Cerebellar cortex (tissue), 1 donor: Measurements from ENCODE around the gene ABT1.
"Not testable (repeated sequence)": the region's sequence is repeated elsewhere in the genome, so short reads cannot be mapped to it uniquely, and the experiment has no call there.

Experiments used
- DNase-seq: peaks from one replicate; pipeline ENCODE4 v3.0.0-alpha.2; 2015; ENCODE audit warnings: low spot score

The ABT1 gene

GRCh38 chr6:26596579-26597388 is at the start of gene ABT1:
ABT1 (plus strand) TSS chr6:26596953; CDS start chr6:26596983, 30 bp downstream.
- DNase-seq: peak; percentile 99

DNA sequence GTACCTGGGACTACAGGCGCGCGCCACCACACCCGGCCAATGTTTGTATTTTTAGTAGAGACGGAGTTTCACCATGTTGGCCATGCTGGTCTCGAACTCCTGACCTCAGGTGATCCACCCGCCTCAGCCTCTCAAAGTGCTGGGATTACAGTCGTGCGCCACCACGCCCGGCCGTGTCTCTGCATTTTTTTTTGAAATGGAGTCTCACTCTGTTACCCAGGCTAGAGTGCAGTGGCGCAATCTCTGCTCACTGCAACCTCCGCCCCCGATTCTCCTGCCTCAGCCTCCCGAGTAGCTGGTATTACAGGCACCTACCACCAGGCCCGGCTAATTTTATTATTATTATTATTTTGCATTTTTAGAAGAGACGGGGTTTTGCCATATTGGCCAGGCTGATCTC is 49.4 kb upstream of the ABT1 start:
- DNase-seq: not testable (repeated sequence)

DNA sequence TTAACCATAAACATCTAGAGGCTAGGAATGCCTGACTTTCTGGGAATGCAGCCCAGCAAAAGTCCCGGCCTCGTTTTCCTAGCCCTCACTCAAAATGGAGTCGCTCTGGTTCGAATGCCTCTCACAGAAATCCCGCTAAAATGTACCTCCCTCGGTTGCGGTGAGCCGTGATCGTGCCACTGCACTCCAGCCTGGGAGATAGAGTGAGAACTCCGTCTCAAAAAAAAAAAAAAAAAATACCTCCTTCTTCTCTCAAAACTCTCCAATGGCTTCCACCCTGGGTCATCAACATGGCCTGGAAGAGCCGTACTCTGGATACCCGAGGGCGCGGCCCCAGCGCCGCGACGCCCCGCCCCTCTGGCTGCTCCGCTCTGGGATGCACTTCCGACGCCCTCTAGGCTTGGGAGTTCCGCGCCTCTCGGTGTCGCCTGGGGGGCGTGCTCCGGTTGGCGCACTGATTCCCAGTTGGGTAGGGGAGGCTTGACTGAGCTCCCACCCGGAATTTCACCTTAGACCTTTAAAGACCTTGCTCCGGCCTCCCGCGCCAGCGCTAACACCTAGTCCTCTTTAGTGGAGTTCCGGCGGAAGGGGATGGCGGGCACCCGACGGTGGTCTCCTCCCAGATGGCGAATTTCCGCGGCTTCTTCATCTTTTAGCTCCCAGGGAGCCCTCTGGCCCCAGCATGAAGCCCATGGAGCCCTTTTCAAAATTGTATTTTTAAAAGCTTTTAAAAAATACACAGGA is 46.3 kb upstream of the ABT1 start:
- no peak for DNase-seq

DNA sequence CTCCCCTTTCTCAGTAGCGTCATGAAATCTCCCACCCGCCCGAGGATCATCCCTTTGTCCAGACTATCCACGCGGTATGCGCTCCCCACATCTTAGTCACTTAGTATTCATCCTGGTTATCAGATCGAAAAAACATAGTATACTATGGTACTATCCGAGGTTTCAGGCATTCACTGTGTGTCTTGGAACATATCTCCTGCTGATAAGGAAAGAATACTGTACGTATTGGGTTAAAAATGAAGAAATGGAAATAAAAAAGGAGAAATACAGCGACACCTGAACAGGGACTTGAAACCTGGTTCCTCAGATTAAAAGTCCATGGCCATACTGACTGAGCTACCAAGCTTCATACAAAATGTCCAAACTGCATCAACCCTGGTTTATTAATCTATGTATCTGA is 44.5 kb upstream of the ABT1 start:
- DNase-seq: no peak

DNA sequence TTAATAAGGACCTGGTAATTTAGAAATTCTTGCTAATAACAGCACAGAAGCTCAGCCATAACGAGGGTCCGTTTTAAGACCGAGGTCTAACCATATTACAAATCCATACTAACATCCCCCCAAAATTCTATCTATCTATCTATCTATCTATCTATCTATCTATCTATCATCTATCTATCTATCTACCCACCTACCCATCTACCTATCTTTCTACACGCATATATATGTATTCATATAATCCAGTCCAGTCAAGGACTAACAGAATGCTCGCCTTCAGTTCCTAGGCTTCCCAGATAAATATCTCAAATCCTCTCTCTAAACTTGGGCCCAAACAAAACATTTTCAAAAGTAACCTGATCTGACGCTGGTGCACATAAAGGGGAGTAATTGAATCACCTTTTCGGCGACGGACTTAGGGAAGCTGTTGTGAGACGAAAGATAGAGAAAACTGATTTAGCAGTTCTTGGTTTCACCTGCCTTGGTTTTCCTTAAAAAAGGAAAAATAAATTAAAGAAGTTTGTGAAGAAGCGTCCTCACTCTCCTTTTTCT is 44.0 kb upstream of the ABT1 start:
- no peak for DNase-seq

DNA sequence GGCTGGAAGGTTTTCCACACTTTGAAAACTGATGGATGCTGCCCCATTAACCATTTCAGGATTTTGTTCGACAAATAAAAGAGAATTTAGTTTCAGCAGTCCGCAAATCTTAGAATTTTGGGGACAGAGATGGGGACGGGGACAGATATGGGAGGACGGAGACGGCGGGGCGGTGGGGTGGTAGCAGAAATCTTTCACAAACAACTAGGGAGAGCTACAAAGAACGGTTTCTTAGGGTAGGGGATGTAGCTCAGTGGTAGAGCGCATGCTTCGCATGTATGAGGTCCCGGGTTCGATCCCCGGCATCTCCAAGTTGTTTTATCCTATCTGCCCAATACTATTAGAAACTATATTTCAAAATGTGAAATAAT is 43.5 kb upstream of the ABT1 start:
- DNase-seq: peak; percentile 91

DNA sequence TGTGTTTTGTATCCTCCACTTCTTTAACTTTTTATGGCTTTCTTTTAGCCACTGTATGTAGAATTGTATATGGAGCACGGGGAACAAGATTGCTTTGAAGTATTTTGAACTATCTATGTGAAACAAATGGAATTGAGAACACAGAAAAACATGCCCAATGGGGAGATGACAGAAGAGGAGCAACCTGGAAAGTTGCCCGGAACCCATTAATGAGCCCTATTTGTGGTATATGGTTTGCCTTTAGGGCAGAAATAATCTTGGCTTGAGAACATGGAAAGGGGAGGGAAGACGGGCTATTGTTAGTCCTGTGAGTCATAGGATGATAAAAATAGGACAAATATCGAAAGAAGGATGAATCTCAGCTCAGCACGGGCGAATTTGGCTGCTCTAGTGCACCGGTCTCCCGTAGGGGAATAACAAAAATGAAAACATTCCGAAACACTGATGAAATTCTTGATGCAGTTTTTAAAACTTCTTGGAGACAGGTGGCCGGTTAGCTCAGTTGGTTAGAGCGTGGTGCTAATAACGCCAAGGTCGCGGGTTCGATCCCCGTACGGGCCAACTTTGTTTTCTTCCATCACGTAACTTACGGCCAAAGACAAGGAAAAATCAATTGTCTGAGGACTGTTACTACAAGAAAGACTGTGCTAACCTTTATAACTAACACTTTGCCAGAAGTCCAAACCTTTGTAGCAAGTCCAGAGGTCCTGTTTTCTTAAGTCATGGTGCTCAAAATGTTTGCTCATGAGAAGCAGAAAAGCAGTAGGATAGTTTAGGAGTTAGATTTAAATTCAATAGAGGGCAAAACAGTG is 42.9 kb upstream of the ABT1 start:
- peak; percentile 90 for DNase-seq

DNA sequence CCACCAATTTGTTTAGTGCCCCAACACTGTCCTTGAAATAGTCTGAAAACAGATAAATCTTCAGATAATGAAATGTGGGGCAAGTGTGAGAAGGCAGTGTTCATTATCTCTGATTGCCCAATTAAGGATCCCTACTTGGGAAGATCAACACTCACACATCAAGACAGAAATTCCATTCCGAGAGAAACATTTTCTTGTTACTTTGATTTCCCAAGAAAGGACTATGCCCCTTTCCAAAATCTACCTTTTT is 42.4 kb upstream of the ABT1 start:
- DNase-seq: no peak

DNA sequence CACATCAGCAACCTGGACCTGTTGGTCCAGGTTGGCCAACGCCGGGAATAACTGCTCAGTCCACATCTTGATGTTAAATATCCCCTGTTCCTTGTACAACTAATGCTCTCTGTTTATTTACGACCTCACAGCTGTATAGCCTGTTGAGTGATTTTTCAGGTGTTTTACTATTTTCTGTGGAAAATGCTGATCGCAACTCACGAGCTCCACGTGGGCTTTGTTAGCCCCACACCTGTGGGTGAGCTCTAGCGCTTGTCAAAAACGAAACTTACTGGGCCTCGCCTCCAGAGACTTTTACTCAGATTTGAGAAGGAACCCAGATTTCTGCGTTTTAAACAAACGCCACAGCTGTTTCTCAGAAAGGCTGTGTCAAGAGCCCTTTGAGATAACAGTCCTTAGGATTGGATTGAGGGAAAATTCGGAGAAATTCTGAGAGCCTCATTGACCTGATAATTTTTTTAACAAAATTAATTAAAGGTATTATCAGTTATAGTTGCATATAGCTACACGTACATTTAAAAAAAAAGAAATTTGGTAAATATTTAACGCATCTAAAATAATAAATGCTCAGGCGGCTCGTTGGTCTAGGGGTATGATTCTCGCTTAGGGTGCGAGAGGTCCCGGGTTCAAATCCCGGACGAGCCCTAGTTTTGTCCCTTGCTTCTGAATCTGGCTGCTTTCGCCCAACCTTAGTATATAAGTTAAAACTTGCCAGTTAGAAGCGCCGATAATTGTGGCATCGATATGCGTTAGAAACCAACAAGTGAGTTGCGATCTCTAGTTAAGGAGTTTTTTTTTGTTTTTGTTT is 41.9 kb upstream of the ABT1 start:
- peak; percentile 72 for DNase-seq

DNA sequence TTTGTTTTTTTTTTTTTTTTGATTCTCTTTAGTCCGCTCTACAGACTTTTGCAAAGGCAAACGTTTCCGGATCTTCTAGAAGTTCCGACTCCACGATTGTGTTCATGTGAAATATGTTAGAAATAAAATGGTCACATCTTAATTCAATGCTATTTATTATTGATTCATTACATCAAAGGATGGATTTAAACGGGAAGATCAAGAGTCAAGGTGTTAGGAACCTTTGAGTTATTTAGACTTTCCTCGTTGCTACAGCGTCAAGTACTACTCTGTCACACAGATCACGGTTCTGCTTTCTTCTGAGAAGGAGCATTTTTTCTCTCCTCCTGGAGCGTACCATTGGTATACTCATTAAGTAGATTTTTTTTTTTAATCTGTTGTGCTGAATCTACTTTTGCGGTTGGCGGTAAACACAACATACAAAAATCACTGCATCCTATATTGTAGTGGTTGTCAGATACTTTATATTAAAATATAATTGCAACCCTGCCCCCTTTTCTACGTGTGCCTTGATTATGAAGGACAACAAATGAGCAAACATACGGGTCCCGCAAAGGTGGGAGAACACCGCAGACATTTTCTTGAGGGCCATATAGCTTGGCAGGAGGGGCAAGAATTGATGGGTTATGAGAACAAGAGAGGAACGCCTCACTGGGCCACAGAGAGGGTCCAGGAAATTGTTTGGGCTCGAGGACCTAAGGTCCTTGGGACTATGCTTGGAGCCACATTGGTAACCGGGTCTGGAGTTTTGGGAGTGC is 41.1 kb upstream of the ABT1 start:
- DNase-seq: peak; percentile 64

DNA sequence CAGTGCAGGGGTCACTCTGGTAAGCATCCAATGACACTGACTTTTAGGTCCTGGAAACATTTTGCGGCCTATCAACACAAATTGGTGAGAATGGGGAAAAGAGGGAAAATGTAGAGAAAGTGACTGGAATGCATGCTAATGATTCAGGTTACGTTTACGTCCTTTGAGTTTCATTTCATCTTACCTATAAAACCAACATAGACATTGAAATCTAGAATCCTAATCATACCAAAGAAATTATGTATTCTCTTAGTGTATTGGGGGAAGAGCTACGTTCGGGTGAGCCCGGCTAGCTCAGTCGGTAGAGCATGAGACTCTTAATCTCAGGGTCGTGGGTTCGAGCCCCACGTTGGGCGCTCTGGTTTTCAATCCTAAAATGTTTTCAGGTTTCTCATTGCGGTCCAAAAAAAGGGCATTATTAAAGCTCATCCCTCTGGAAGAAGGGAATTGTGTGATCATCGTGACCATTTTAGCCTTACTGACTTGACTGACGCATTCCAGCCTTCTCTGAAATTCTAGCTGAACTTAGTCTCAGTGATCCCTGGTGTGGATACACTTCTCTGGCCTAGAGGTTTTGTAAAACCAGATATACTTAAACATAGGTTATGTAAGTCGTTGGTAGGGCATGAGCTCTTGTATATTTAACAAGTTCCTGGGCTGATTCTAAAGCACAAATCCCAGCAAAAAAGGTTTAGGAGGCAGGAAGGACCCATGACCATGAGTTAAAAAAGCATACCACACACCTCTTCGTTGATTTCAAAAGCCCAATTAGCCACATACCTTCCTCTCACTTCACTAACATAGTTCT is 40.3 kb upstream of the ABT1 start:
- DNase-seq: peak; percentile 90

DNA sequence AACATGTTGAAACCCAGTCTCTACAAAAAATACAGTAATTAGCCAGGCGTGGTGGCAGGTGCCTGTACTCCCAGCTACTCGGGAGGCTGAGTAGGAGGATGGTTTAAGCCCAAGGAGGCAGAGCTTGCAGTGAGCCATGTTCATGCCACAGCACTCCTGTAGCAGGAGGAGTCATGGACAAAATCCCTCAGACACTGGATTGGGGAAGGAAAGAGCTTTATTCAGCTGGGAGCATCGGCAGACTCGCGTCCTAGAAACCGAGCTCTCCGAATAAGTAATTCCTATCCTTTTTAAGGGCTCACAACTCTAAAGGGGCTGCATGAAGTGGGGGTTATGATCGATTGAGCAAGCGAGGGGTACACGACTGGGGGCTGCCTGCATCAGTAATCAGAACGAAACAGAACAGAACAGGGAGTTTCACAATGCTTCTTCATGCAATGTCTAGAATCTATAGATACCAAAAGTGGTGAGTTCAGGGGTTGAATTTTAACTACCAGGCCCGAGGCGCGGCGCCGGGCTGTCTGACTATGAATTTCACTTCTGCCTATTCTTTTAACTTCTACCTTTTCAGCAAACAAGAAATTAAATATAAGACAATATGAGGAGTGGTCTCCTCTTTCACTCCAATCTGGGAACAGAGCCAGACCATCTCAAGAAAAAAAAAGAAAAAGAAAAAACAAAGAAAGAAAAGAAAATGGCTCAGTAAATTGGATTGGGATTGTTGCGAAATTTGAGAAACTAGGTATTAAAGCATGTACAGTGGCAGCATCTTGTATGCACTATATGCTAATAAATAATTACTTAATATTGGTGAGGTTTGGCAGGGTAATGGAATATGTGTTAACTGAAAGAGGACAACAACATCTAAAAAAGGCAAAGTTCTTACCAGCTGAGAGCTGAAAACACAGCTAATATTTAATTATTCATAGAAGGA is 35.0 kb upstream of the ABT1 start:
- no peak for DNase-seq

- no peak for DNase-seq
These were observed 33.3 kb upstream of the ABT1 start for GRCh38 chr6:26563488-26563887.

DNA sequence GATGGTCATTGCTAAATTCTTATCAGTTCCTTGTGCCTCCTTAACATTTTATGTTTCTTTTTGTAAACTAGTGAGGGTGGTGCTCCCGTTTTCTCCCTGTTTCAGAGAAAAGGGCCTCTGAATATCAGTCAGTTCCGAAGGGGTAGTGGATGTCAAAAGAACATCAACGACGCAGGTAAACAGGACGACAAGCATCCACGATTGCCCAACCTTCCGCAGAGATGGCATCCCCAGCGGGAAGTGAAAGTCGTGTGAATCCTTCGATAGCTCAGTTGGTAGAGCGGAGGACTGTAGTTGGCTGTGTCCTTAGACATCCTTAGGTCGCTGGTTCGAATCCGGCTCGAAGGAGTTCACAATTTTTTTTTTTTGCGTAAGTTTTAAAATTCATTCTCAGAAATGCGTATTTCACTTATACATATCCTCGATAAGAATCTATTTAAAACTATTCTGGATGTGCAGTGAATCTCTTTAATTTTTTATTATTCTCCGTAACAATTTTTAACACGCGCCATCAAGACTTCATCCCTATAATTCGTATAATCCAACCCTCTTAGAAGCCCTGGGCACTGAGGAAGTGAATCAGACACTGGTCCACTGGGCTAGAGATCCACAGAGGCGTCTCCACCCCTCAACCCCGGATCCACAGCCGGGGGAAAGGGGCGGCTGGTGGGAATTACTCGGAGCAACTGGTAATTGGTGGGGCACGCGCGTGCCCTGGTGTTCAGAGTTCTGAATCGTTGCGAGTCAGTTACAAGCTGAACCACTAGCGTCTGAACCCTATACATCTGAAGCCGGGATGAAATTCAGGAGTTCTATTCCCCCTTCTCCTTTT is 27.9 kb upstream of the ABT1 start:
- peak; percentile 98 for DNase-seq

GRCh38 chr6:26569433-26569764 is 27.4 kb upstream of the ABT1 start:
- DNase-seq: no peak

DNA sequence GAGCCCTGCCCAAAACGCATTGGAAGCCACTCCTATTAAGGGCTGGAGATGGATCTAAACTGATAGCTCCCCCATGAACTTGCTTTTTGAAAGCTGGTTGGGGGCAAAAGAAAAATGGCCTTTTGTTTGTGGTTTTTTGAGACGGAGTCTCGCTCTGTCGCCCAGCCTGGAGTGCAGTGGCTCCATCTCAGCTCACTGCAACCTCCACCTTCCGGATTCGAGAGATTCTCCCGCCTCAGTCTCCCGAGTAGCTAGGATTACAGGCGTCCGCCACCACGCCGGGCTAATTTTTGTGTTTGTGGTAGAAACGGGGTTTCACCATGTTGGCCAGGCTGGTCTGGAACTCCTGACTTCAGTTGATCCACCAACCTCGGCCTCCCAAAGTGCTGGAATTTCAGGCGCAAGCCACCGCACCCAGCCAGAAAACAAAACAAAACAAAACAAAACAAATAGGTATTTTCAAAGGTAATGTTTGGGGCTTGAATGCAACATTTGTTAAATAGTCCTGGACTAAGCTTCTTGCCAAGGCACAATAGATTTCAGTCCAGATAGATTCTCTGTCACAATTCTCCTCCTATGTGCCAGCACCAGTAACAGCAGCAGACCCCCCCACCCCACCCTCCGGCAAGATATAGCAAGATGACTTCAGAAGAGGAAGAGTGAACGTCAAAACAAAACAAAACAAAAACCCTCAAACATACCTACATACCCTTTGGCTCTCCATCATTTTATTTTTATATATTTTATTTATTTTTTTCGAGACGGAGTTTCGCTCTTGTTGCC is 26.5 kb upstream of the ABT1 start:
- no peak for DNase-seq

DNA sequence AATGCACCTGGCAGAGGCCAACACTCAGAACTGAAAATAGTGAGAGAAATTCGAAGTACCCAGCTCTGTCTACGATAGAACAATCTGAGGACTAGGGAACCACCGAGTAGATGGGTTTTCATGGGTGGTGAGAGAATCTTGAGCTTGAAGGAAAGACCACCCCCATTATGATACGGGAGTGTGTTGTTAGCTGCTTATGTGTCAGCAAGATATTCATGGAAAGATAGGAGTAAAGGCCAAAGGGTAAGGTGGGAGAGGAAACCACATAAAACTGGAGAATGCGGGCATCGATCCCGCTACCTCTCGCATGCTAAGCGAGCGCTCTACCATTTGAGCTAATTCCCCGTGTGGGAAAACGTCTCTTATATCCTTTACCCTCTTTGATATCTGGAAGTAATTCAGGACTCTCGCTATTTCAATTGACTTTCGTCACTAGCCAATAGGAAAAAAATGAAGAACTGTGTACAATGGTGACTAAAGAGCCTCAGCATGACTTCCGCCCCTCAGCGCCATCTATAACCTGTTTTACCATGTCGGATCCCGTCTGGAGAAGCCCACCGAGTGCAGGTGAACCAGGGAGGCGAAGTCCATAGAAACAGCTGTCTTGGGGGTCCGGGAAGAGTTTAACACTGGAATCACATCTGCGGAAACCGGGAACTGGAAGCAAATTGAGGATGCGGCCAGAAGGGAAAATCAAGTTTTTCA is 25.0 kb upstream of the ABT1 start:
- DNase-seq: peak; percentile 82
